Measurements from ENCODE around the gene PARD3B. TPM values are rescaled to one million over a fixed set of nuclear protein-coding genes. Genes with fewer than 3 reads are reported as not detected.

Gene PARD3B
- total RNA-seq, 1 donor from 2014 or later, result 29.7 TPM

DNA sequence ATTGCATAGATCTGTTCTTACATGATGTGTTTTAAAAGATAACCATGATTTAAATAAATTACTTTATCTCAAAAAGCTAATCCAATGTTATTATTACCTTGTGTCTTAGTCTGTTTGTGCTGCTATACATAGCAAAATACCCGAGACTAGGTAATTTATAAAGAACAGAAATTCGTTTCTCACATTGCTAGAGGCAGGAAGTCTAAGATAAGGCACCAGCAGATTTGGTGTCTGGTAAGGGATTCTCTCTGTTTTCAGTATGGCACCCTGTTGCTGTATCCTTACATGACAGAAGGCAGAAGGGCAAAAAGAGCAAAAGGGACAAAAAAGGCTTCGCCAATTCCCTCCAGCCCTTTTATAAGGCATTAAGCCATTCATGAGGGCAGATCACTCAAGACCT is 533.9 kb downstream of the PARD3B start:
- H3K36me3 Mint-ChIP-seq (ENCODE audit: insufficient read depth), result no peaks in the 10 kb centered on the region
- TF ChIP-seq, protein P1, sequence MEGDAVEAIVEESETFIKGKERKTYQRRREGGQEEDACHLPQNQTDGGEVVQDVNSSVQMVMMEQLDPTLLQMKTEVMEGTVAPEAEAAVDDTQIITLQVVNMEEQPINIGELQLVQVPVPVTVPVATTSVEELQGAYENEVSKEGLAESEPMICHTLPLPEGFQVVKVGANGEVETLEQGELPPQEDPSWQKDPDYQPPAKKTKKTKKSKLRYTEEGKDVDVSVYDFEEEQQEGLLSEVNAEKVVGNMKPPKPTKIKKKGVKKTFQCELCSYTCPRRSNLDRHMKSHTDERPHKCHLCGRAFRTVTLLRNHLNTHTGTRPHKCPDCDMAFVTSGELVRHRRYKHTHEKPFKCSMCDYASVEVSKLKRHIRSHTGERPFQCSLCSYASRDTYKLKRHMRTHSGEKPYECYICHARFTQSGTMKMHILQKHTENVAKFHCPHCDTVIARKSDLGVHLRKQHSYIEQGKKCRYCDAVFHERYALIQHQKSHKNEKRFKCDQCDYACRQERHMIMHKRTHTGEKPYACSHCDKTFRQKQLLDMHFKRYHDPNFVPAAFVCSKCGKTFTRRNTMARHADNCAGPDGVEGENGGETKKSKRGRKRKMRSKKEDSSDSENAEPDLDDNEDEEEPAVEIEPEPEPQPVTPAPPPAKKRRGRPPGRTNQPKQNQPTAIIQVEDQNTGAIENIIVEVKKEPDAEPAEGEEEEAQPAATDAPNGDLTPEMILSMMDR (IDR thresholded peaks at IDR 0.05; ENCODE audit: unreplicated experiment), result no peak
- H3K27ac Mint-ChIP-seq, result no peak overlapping the region
- H3K27me3 Mint-ChIP-seq, result no peaks in the 10 kb centered on the region
- H3K4me3 Mint-ChIP-seq (ENCODE audit: low read depth), result no peak overlapping the region
- no peaks in the 10 kb centered on the region for H3K9me3 Mint-ChIP-seq (ENCODE audit: low read depth)
- DNase-seq (ENCODE audit: low spot score, unreplicated experiment), result no peak
- H3K4me1 Mint-ChIP-seq (ENCODE audit: low read depth), result no peaks in the 10 kb centered on the region

DNA sequence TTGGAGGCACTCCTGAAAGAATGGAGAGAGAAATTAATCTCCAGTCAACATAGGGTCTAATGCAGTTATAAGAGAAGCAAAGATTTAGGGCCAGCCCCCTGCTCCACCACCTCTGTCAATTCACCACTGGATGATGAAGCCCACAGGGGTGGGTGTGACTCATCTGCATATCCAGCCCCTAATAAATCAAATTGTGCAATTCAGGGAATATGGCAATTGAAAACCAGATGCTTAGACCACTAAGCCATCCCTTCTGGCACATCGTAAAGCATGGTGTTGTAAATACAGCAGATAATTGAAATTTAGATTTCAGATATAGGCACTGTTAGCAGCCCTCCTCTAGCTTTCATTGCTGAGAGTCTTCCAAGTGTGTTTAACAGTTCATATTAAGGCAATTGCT is 541.4 kb downstream of the PARD3B start:
- H3K9me3 Mint-ChIP-seq (ENCODE audit: low read depth), result no peaks in the 10 kb centered on the region
- H3K36me3 Mint-ChIP-seq (ENCODE audit: insufficient read depth), result peaks cover 1% of the 10 kb centered on the region
- H3K4me1 Mint-ChIP-seq (ENCODE audit: low read depth), result no peaks in the 10 kb centered on the region
- no peak overlapping the region for H3K27ac Mint-ChIP-seq
- TF ChIP-seq, protein P1 (IDR thresholded peaks at IDR 0.05; ENCODE audit: unreplicated experiment), result no peak
- no peaks in the 10 kb centered on the region for H3K27me3 Mint-ChIP-seq
- H3K4me3 Mint-ChIP-seq (ENCODE audit: low read depth), result no peak overlapping the region
- DNase-seq (ENCODE audit: low spot score, unreplicated experiment), result no peak

DNA sequence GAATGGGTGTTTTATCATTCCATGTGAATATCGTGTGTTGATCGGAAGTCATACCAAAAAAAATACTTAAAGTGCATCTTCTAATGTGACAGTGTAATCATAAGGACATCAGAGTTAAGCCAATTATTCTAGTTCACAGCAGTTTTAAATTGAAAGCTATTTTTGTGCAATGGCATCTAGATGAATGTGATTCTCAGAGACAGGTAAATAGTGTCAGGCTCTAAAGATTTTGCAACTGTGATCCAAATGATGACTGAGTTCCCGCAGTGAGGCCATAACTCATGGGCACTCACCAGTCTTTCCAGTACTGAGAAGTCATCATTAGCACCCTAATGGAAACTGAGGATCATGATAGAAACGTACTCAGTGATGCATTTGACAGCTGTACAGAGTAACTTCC is 542.6 kb downstream of the PARD3B start:
- Mint-ChIP-seq H3K27ac (no peak overlapping the region), H3K27me3 (no peaks in the 10 kb centered on the region), H3K9me3 (ENCODE audit: low read depth) (no peaks in the 10 kb centered on the region), H3K4me1 (ENCODE audit: low read depth) (no peaks in the 10 kb centered on the region), H3K4me3 (ENCODE audit: low read depth) (no peak overlapping the region), H3K36me3 (ENCODE audit: insufficient read depth) (peaks cover 1% of the 10 kb centered on the region)
- TF ChIP-seq, protein P1 (IDR thresholded peaks at IDR 0.05; ENCODE audit: unreplicated experiment), result no peak
- DNase-seq (ENCODE audit: low spot score, unreplicated experiment), result no peak

DNA sequence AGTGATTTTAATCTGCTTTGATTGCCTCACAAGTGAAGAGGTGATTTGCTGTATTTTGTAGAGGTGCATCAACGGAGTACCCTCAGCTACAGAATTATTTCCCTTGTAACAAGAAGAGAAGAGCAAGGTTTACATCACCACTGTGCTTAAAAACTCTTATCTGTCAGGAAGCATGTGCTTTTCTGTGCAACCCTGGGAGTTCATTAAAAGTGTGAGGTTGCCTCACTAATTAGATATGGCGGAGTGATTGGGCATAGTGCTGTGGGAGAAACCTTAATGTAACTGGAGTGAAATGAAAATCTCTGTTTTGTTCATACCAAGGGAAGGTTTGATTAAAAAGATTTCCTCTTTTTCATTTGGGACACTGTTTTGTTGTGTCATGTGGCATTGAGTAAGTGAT is 544.7 kb downstream of the PARD3B start:
- Mint-ChIP-seq H3K27ac (no peak overlapping the region), H3K27me3 (no peaks in the 10 kb centered on the region), H3K9me3 (ENCODE audit: low read depth) (no peaks in the 10 kb centered on the region), H3K4me1 (ENCODE audit: low read depth) (no peaks in the 10 kb centered on the region), H3K4me3 (ENCODE audit: low read depth) (no peak overlapping the region), H3K36me3 (ENCODE audit: insufficient read depth) (peaks cover 1% of the 10 kb centered on the region)
- DNase-seq (ENCODE audit: low spot score, unreplicated experiment), result no peak
- TF ChIP-seq, protein P1 (IDR thresholded peaks at IDR 0.05; ENCODE audit: unreplicated experiment), result no peak

DNA sequence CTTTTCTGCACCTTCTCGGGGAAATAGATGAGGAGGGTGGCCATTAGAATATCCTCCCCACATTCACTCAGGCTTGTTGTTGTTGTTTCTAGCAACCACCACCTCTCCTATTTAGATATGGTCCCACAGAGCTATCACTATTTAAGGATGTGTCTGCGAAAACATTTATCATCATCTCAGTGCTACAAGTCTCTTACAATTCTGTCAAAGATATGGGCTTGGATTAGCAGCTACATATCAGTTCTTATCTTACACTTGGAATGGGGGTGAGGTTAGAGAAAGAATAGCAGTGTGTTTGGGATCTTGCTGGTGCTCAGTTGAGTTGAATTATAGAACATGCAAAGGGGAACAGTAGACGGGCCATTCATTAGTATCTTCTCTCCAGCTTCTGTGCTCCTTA is 546.1 kb downstream of the PARD3B start:
- no peaks in the 10 kb centered on the region for H3K27me3 Mint-ChIP-seq
- no peaks in the 10 kb centered on the region for H3K9me3 Mint-ChIP-seq (ENCODE audit: low read depth)
- DNase-seq (ENCODE audit: low spot score, unreplicated experiment), result no peak
- no peaks in the 10 kb centered on the region for H3K4me1 Mint-ChIP-seq (ENCODE audit: low read depth)
- TF ChIP-seq, protein P1 (IDR thresholded peaks at IDR 0.05; ENCODE audit: unreplicated experiment), result no peak
- peaks cover 1% of the 10 kb centered on the region for H3K36me3 Mint-ChIP-seq (ENCODE audit: insufficient read depth)
- no peak overlapping the region for H3K4me3 Mint-ChIP-seq (ENCODE audit: low read depth)
- H3K27ac Mint-ChIP-seq, result no peak overlapping the region

Data from progenitor cell of endocrine pancreas (in vitro differentiated cells).